Measurements from ENCODE around the gene ATP2B2.

DNA sequence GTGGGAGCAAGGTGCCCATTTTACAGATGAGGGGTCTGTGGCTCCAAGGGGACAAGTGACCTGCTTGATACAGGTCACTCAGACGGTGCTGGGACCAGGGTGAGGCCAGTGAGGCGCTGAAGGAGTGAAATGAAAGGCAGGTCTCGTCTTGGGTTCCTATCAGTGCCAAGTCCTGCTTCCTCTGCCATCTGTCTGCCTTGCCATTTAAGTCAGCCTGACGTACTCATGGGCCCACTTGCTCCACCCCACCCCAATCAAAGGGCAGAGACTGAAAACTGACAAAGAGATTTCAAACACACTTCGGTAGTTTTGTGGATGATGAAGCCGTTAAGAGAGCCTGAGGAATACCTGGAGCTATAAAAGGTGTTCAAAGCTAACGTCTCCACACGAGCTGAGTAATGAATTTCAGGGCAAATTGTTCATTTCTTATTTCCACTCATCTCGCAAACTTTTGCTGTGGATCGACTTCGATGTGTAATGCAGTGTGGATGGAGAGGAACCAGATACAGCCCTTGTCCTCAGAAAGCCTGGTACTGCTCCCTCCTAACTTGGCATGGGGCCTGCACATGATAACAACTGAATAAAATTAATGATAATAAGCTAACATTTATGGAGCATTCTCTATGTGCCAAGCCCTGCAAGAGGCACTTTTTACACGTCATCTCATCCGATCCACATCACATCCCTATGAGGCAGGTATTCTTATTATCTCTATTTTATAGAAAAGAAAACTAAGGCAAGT, 36.6 kb downstream of the ATP2B2 start:
- TF ChIP-seq HDAC6 (IDR thresholded peaks at IDR 0.05; ENCODE audit: low read depth, low read length) (no peak), EZH2 (IDR thresholded peaks at IDR 0.05; ENCODE audit: low read depth, low read length, severe bottlenecking) (no peak), RXRA (IDR thresholded peaks at IDR 0.05; ENCODE audit: insufficient read depth, low read depth, low read length) (no peak), KDM5A (IDR thresholded peaks at IDR 0.05; ENCODE audit: low read length) (no peak), CEBPB (IDR thresholded peaks at IDR 0.05; ENCODE audit: low read depth, low read length) (no peak), TCF12 (IDR thresholded peaks at IDR 0.05; ENCODE audit: low read depth, low read length) (no peak), POLR2A (IDR thresholded peaks at IDR 0.05; ENCODE audit: control extremely low read depth in 1 of 2, low read depth in 2 of 2, low read length in 2 of 2) (no peak), TAF1 (IDR thresholded peaks at IDR 0.05; ENCODE audit: low read depth, low read length) (no peak), YY1 (IDR thresholded peaks at IDR 0.05; ENCODE audit: low read depth, low read length) (no peak)
- TF ChIP-seq, protein P1, sequence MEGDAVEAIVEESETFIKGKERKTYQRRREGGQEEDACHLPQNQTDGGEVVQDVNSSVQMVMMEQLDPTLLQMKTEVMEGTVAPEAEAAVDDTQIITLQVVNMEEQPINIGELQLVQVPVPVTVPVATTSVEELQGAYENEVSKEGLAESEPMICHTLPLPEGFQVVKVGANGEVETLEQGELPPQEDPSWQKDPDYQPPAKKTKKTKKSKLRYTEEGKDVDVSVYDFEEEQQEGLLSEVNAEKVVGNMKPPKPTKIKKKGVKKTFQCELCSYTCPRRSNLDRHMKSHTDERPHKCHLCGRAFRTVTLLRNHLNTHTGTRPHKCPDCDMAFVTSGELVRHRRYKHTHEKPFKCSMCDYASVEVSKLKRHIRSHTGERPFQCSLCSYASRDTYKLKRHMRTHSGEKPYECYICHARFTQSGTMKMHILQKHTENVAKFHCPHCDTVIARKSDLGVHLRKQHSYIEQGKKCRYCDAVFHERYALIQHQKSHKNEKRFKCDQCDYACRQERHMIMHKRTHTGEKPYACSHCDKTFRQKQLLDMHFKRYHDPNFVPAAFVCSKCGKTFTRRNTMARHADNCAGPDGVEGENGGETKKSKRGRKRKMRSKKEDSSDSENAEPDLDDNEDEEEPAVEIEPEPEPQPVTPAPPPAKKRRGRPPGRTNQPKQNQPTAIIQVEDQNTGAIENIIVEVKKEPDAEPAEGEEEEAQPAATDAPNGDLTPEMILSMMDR (IDR thresholded peaks at IDR 0.05; ENCODE audit: control extremely low read depth in 1 of 3, insufficient read depth in 1 of 3, low read depth in 1 of 3, low read length in 3 of 3), result no peak
- TF ChIP-seq, protein P2, sequence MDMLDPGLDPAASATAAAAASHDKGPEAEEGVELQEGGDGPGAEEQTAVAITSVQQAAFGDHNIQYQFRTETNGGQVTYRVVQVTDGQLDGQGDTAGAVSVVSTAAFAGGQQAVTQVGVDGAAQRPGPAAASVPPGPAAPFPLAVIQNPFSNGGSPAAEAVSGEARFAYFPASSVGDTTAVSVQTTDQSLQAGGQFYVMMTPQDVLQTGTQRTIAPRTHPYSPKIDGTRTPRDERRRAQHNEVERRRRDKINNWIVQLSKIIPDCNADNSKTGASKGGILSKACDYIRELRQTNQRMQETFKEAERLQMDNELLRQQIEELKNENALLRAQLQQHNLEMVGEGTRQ (IDR thresholded peaks at IDR 0.05; ENCODE audit: low read length), result no peak
- TF ChIP-seq, protein P3, sequence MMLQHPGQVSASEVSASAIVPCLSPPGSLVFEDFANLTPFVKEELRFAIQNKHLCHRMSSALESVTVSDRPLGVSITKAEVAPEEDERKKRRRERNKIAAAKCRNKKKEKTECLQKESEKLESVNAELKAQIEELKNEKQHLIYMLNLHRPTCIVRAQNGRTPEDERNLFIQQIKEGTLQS (IDR thresholded peaks at IDR 0.05; ENCODE audit: insufficient read depth, low read depth, low read length), result no peak
- TF ChIP-seq, protein P4, sequence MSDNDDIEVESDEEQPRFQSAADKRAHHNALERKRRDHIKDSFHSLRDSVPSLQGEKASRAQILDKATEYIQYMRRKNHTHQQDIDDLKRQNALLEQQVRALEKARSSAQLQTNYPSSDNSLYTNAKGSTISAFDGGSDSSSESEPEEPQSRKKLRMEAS (IDR thresholded peaks at IDR 0.05), result no peak

Measured in H1 (cell line).